ENCODE measurements around the gene NDUFS7. TPM values are rescaled to one million over a fixed set of nuclear protein-coding genes. Genes with fewer than 3 reads are reported as not detected.

The NDUFS7 gene
- total RNA-seq, 1 donor from 2014 or later, result 104 TPM

DNA sequence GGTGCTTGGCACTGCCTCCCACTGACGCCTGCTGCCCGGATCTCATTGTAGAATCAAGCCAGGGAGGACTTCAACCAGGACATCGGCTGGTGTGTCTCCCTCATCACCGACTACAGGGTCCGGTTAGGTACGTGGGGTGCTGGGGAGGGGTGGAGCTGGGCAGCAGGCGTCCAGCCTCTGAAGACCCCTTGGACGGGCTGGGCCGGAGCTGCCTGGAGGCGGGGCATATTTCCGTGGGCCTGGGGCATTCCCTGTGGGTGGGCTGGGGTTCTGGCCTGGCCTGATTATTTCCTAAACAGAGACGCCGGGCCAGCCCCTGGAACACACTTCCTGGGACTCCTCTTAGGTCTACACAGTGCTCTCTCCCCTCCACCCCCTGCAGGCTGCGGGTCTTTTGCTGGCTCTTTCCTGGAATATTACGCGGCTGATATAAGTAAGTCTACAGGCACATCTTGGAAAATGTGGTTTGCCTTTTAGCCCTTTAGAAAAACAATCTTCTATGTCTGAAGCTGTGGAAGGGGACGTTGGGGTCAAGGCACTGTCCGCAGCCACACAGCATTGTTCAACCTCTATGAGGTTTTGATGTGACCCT, 14.4 kb upstream of the NDUFS7 start:
- H3K4me1 Mint-ChIP-seq (ENCODE audit: low read depth), result peaks cover 6% of the 10 kb centered on the region
- no peaks in the 10 kb centered on the region for H3K9me3 Mint-ChIP-seq
- H3K27me3 Mint-ChIP-seq (ENCODE audit: low read depth), result no peaks in the 10 kb centered on the region
- intact Hi-C loops (cut with micrococcal nuclease), result no loop called here
- peaks cover 18% of the 10 kb centered on the region for H3K36me3 Mint-ChIP-seq (ENCODE audit: low read depth)
- no peak for DNase-seq (ENCODE audit: low spot score)
- no peak overlapping the region for H3K27ac Mint-ChIP-seq
- no peak overlapping the region for H3K4me3 Mint-ChIP-seq (ENCODE audit: low read depth)

DNA sequence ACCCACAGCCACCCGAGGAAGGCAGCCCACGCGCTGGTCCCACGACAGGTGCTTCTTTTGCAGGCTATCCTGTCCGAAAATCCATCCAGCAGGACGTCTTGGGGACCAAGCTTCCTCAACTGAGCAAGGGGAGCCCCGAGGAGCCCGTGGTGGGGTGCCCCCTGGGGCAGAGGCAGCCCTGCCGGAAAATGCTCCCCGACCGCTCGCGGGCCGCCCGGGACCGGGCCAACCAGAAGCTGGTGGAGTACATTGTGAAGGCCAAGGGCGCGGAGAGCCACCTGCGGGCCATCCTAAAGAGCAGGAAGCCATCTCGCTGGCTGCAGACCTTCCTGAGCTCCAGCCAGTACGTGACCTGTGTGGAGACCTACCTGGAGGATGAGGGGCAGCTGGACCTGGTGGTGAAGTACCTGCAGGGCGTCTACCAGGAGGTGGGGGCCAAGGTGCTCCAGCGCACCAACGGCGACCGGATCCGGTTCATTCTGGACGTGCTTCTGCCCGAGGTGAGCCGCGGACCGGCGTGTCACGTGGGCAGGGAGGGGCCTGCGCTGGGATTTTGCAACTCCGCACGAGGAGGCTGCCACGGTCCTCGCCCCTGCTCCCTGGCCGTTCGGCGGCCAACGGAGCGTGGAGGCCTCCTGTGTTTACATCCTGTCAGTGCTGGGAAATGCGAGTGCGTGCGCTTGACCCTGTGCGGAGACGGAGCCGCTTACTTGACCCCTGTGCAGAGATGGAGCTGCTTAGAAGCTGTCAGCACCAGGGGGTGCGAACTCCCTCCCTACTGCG, 12.9 kb upstream of the NDUFS7 start:
- no peak overlapping the region for H3K4me3 Mint-ChIP-seq (ENCODE audit: low read depth)
- DNase-seq (ENCODE audit: low spot score), result no peak
- H3K27ac Mint-ChIP-seq, result no peak overlapping the region
- no peaks in the 10 kb centered on the region for H3K27me3 Mint-ChIP-seq (ENCODE audit: low read depth)
- H3K4me1 Mint-ChIP-seq (ENCODE audit: low read depth), result no peaks in the 10 kb centered on the region
- intact Hi-C loops (cut with micrococcal nuclease), result no loop called here
- no peaks in the 10 kb centered on the region for H3K9me3 Mint-ChIP-seq
- peaks cover 17% of the 10 kb centered on the region for H3K36me3 Mint-ChIP-seq (ENCODE audit: low read depth)

DNA sequence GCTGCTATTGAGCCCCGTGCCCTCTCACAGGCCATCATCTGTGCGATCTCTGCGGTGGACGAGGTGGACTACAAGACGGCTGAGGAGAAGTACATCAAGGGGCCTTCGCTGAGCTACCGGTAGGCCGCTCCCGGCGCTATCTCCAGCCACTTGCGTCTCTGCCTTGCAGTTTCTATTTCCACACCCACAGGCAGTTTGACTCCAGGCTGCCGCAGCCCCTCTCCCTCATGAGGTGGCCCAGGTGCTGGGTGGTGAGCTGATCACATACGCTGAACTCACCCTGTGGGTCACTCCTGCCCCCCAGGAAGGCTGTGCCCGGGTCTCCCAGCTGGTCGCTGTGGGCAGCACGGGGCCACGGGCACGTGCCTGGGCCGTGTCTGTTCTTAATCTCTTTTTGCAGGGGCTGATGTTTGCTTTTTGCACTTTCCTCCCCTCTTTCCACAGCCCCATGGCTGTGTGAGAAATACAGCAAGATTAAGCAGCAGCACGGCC, 10.6 kb upstream of the NDUFS7 start:
- Mint-ChIP-seq H3K4me3 (ENCODE audit: low read depth) (no peak overlapping the region), H3K27ac (no peak overlapping the region), H3K9me3 (no peaks in the 10 kb centered on the region), H3K27me3 (ENCODE audit: low read depth) (no peaks in the 10 kb centered on the region), H3K4me1 (ENCODE audit: low read depth) (no peaks in the 10 kb centered on the region), H3K36me3 (ENCODE audit: low read depth) (peaks cover 17% of the 10 kb centered on the region)
- no peak for DNase-seq (ENCODE audit: low spot score)
- intact Hi-C loops (cut with micrococcal nuclease), result no loop called here

DNA sequence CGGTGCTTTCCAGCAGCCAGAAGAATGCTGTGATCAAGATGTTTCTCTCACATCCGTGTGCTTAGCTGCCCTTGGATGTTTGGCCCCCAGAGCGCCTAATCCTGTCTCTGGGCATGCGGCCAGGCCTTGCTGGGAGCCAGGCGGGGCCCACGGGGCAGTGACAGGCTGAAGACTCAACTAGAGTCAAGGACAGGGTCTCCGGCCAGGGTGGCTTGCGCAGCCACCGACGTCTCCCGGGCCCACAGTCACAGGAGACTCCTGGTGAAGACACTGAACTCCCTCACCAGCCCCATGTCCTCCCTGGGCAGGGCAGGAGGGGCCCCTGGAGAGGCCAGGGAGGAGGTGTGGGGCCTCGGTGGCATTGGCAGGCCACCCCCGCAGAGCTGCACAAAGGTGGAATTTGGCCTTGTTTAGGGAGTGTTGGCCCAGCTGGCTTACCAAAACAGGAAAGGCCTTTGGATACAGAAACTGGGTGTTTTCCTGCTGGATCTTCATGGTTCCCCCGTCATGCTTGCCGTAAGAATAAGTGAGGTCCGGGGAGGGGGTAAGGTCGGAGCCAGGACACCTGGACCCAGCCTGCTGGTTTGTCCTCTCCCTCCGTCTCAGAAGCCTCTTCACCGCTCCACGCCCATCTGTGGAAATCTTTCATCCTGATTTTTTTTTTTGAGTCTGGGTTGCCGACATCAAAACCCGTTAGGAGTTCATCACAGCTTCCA, 10.0 kb upstream of the NDUFS7 start:
- Mint-ChIP-seq H3K27ac (no peak overlapping the region), H3K4me1 (ENCODE audit: low read depth) (no peaks in the 10 kb centered on the region), H3K36me3 (ENCODE audit: low read depth) (peaks cover 17% of the 10 kb centered on the region), H3K9me3 (no peaks in the 10 kb centered on the region), H3K27me3 (ENCODE audit: low read depth) (no peaks in the 10 kb centered on the region), H3K4me3 (ENCODE audit: low read depth) (no peak overlapping the region)
- intact Hi-C loops (cut with micrococcal nuclease), result no loop called here
- no peak for DNase-seq (ENCODE audit: low spot score)

DNA sequence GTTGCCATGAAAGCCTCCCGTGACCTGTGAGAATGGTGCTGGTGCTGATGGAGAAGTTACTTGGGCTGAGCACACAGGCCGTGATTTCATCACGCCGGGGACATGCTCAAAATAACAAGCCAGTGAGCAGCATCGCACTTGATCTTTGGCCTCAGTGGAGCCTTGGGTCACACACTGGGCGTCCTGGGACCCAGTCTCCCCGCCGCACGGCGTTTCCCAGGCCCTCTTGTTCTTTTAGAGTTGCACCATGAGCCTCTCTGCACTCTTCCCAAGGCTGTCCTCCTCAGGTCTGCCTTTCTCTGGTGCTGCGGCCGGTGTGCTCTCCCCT, 9.5 kb upstream of the NDUFS7 start:
- no peak overlapping the region for H3K4me3 Mint-ChIP-seq (ENCODE audit: low read depth)
- no peaks in the 10 kb centered on the region for H3K27me3 Mint-ChIP-seq (ENCODE audit: low read depth)
- H3K36me3 Mint-ChIP-seq (ENCODE audit: low read depth), result peaks cover 17% of the 10 kb centered on the region

DNA sequence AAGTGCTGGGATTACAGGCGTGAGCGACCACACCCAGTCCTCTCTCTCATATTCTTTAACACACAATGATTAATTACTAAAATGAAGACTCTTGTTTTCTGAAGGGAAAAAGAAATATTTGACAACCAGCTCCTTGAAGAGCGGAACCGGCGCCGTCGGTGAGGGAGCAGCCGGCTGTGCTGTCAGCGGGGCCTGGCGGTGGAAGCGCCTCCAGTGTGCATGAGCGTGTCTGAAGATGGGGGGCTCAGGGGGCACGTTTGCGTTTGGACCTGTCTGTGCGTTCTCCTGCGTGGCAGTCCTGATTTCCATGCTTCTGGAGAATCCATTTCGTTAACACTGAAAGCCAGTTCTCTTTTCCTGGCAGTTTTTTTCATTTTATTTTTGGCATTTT, 7.3 kb upstream of the NDUFS7 start:
- Mint-ChIP-seq H3K4me3 (ENCODE audit: low read depth) (no peak overlapping the region), H3K27me3 (ENCODE audit: low read depth) (no peaks in the 10 kb centered on the region), H3K9me3 (no peaks in the 10 kb centered on the region), H3K4me1 (ENCODE audit: low read depth) (no peaks in the 10 kb centered on the region), H3K27ac (no peak overlapping the region), H3K36me3 (ENCODE audit: low read depth) (peaks cover 13% of the 10 kb centered on the region)
- DNase-seq (ENCODE audit: low spot score), result no peak
- intact Hi-C loops (cut with micrococcal nuclease), result no loop called here

More for the DNA sequence above, 9.5 kb upstream of the NDUFS7 start:
- intact Hi-C loops (cut with micrococcal nuclease), result no loop called here
- no peak for DNase-seq (ENCODE audit: low spot score)
- Mint-ChIP-seq H3K4me1 (ENCODE audit: low read depth) (no peaks in the 10 kb centered on the region), H3K27ac (no peak overlapping the region), H3K9me3 (no peaks in the 10 kb centered on the region)

DNA sequence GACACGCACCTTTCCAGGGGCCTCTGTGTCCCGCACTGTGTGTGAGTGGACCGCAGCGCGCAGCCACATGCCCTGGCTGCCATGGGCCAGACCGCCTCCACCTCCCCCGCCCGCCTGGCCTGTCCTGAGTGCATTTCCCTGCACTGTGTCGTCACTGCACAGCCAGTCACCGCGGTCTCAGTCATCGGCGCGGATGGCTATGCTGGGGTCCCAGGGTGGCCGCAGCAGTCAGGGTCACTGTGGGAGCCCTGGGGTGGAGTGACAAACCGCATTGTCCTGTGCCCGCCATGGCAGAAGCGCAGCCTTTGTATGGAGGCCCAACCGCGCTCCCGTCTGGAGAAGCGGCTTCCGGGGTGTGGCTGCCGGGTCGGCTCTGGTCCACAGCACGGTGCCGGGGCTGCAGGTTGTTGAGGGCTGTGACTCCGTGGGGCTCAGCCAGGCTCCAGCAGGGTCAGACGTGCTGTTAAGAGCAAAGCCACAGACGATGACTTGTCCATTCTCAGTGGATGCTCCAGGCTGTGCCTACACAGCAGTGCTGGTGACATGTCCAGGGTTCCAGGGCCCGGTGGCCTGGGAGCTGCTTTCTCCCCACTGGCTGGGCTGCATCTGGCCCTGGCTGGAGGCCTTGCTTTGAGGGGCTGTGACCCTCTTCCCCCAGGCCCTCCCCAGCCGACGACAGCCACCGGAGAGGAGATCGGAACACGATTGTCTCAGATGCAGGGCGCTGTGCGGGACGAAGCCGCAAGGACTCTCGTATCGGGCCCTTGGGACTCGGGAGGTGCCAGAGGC, 6.3 kb upstream of the NDUFS7 start:
- H3K9me3 Mint-ChIP-seq, result no peaks in the 10 kb centered on the region
- DNase-seq (ENCODE audit: low spot score), result no peak
- no peaks in the 10 kb centered on the region for H3K27me3 Mint-ChIP-seq (ENCODE audit: low read depth)
- H3K36me3 Mint-ChIP-seq (ENCODE audit: low read depth), result peaks cover 13% of the 10 kb centered on the region
- H3K4me3 Mint-ChIP-seq (ENCODE audit: low read depth), result no peak overlapping the region
- H3K4me1 Mint-ChIP-seq (ENCODE audit: low read depth), result no peaks in the 10 kb centered on the region
- intact Hi-C loops (cut with micrococcal nuclease), result no loop called here
- no peak overlapping the region for H3K27ac Mint-ChIP-seq

DNA sequence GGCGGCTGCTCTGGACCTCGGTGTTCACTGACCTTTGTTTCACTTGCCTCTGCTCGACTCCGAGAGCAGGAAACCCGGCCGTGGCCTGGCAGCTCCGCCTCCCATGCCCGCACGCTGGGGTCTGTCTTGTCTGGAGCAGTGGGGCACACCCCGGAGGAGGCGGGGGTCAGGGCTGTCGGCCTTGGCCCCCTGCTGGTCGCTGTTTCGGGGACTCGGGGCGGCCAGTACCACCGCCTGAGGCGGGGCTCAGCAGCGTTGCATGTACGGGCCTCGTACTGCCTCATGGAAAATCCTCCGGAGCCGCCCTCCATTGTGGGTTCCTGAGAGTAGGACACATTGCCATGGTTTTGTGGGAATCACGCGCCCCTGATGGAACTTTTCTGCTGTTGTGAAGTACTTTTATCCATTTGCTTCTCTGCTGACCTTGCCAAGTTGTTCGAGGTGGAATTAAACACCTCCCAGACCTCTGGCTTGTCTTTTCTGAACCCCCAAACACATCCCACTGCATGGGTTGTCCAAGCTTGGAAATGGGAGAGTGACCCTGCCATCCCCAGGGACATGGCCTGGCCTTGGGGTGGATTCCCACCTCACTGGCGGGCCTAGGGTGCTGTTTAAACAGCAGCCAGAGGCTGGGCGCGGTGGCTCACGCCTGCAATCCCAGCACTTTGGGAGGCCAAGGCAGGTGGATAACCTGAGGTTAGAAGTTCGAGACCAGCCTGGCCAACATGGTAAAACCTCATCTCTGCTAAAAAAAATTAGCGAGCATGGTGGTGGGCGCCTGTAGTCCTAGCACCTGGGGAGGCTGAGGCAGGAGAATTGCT, 5.5 kb upstream of the NDUFS7 start:
- no peaks in the 10 kb centered on the region for H3K27me3 Mint-ChIP-seq (ENCODE audit: low read depth)
- H3K9me3 Mint-ChIP-seq, result no peaks in the 10 kb centered on the region
- H3K4me3 Mint-ChIP-seq (ENCODE audit: low read depth), result no peak overlapping the region
- intact Hi-C loops (cut with micrococcal nuclease), result no loop called here
- peaks cover 10% of the 10 kb centered on the region for H3K36me3 Mint-ChIP-seq (ENCODE audit: low read depth)
- H3K27ac Mint-ChIP-seq, result no peak overlapping the region
- H3K4me1 Mint-ChIP-seq (ENCODE audit: low read depth), result peaks cover 3% of the 10 kb centered on the region
- no peak for DNase-seq (ENCODE audit: low spot score)

DNA sequence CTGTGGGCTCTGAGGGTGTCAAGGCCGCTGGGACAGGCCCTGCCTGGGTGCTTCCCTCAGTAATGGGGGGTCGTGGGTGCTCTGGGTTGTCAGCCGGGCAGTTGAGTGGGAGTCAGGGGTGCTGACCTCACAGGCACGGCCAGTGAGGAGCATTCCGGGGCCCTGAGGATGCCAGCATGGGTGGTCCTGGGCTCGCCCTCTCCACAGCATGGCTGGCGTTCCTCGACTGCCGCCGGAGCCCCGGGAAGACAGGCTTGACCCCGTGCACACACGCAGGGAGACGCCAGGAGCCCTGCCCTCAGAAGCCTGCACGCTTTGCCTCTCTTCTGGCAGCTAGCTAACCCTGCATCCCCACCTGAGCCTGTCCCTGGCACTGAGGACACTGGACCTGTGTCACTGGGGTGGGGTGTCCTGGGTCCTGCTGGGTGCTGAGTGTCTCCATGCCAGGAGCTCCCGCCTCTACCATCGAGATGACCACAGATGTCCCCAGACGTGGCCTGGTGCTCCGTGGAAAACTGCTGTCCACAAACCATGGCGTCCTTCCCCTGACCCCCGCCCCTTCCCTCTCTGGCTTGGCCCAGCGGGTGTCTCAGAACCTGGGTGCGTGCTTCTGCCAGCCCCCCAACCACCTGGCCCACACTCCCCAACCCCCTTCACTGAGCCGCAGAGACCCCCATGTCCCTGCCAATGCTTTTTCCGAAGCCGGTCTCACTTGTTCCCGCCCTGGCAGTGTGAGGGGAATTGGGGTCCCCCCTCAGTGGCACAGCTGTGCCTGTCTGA, 4.4 kb upstream of the NDUFS7 start:
- H3K27me3 Mint-ChIP-seq (ENCODE audit: low read depth), result no peaks in the 10 kb centered on the region
- H3K9me3 Mint-ChIP-seq, result no peaks in the 10 kb centered on the region
- H3K27ac Mint-ChIP-seq, result no peak overlapping the region
- H3K4me3 Mint-ChIP-seq (ENCODE audit: low read depth), result no peak overlapping the region
- H3K36me3 Mint-ChIP-seq (ENCODE audit: low read depth), result peaks cover 6% of the 10 kb centered on the region
- peaks cover 5% of the 10 kb centered on the region for H3K4me1 Mint-ChIP-seq (ENCODE audit: low read depth)
- intact Hi-C loops (cut with micrococcal nuclease), result no loop called here
- DNase-seq (ENCODE audit: low spot score), result no peak

DNA sequence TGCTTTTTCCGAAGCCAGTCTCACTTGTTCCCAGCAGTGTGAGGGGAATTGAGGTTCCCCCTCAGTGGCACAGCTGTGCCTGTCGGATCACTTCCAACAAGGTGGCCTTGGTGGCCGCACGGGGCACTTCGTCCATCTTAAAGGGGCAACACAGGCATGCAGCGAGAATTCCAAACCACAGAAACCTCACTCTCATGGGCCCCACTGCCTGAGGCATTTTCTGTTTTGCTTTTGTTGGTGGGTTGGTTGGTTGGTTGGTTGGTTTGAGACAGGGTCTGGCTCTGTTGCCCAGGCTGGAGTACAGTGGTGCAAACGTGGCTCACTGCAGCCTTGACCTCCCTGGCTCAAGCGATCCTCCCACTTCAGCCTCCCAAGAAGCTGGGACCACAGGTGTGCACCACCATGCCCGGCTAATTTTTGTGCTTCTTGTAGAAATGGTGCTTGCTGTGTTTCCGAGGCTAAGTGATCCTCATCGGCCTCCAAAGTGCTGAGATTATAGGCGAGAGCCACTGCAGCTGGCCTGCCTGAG, 3.7 kb upstream of the NDUFS7 start:
- Mint-ChIP-seq H3K27me3 (ENCODE audit: low read depth) (no peaks in the 10 kb centered on the region), H3K9me3 (no peaks in the 10 kb centered on the region), H3K27ac (no peak overlapping the region), H3K4me1 (ENCODE audit: low read depth) (peaks cover 8% of the 10 kb centered on the region), H3K36me3 (ENCODE audit: low read depth) (peaks cover 3% of the 10 kb centered on the region), H3K4me3 (ENCODE audit: low read depth) (no peak overlapping the region)
- intact Hi-C loops (cut with micrococcal nuclease), result loop anchor here (5.0 kb wide), 1 partner anchor 103 kb away; the partner anchor contains the start of gene FAM174C
- no peak for DNase-seq (ENCODE audit: low spot score)

DNA sequence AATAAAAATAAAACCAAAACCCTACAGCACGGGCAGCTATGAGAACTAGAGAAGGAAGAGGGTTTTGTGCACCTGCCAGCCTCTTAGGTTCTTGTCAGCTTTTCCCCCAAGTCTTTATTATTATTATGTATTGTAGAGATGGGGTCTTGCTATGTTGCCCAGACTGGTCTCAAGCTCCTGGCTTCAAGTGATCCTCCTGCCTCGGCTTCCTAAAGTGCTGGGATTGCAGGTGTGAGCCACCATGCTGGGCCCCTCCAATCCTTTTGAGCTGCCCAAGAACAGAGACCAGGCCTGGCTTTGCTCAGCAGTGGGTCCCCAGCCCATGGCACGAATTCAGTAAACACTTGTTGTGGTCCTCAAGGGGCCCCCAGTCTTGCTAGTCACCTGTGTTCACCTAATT, 1.5 kb upstream of the NDUFS7 start:
- Mint-ChIP-seq H3K27ac (no peak overlapping the region), H3K36me3 (ENCODE audit: low read depth) (no peaks in the 10 kb centered on the region), H3K4me1 (ENCODE audit: low read depth) (peaks cover 10% of the 10 kb centered on the region), H3K4me3 (ENCODE audit: low read depth) (no peak overlapping the region), H3K27me3 (ENCODE audit: low read depth) (no peaks in the 10 kb centered on the region), H3K9me3 (no peaks in the 10 kb centered on the region)
- intact Hi-C loops (cut with micrococcal nuclease), result loop anchor here (5.0 kb wide), 1 partner anchor 105 kb away; the partner anchor contains the start of gene FAM174C
- DNase-seq (ENCODE audit: low spot score), result no peak
